ENCODE measurements around the gene ARPC5.
"Not testable (repeated sequence)": the region's sequence is repeated elsewhere in the genome, so short reads cannot be mapped to it uniquely, and the experiment has no call there.

Gene ARPC5

GRCh38 chr1:183635606-183636333 lies at the start of gene ARPC5:
Gene ARPC5 (minus strand): TSS chr1:183635783. CDS start chr1:183635659, 124 bp downstream.
- DNase-seq = peak; percentile 98

- peak; percentile 53 for DNase-seq
Measured at GRCh38 chr1:183685112-183685713, 49.6 kb upstream of the ARPC5 start.

- DNase-seq = not testable (repeated sequence)
Measured at GRCh38 chr1:183679363-183679762, 43.8 kb upstream of the ARPC5 start.

- no peak for DNase-seq
Measured at GRCh38 chr1:183678819-183679218, 43.2 kb upstream of the ARPC5 start.

GRCh38 chr1:183676586-183677189 lies 41.1 kb upstream of the ARPC5 start:
- no peak for DNase-seq

GRCh38 chr1:183675883-183676585 lies 40.5 kb upstream of the ARPC5 start:
- DNase-seq = no peak

- no peak for DNase-seq
Measured at GRCh38 chr1:183675381-183675780, 39.8 kb upstream of the ARPC5 start.

GRCh38 chr1:183674886-183675285 lies 39.3 kb upstream of the ARPC5 start:
- no peak for DNase-seq

GRCh38 chr1:183674339-183674738 lies 38.8 kb upstream of the ARPC5 start:
- DNase-seq = no peak

- DNase-seq = no peak
Measured at GRCh38 chr1:183673605-183674323, 38.2 kb upstream of the ARPC5 start.

GRCh38 chr1:183670169-183670568 lies 34.6 kb upstream of the ARPC5 start:
- DNase-seq = no peak

GRCh38 chr1:183656355-183656754 lies 20.8 kb upstream of the ARPC5 start:
- DNase-seq = no peak

GRCh38 chr1:183655562-183656075 lies 20.0 kb upstream of the ARPC5 start:
- peak; percentile 73 for DNase-seq

- DNase-seq = no peak
Measured at GRCh38 chr1:183654706-183655105, 19.1 kb upstream of the ARPC5 start.

- DNase-seq = no peak
Measured at GRCh38 chr1:183653876-183654451, 18.4 kb upstream of the ARPC5 start.

- DNase-seq = no peak
Measured at GRCh38 chr1:183653462-183653794, 17.8 kb upstream of the ARPC5 start.

GRCh38 chr1:183652547-183653461 lies 17.2 kb upstream of the ARPC5 start, which contains the start of gene APOBEC4:
Gene APOBEC4 (minus strand): TSS chr1:183653316. CDS start chr1:183648781, 4,535 bp downstream.
- DNase-seq = peak; percentile 59

GRCh38 chr1:183652107-183652506 lies 16.5 kb upstream of the ARPC5 start:
- peak; percentile 6 for DNase-seq

GRCh38 chr1:183651612-183652011 lies 16.0 kb upstream of the ARPC5 start:
- no peak for DNase-seq

GRCh38 chr1:183648042-183648441 lies 12.5 kb upstream of the ARPC5 start:
- no peak for DNase-seq

GRCh38 chr1:183646776-183647175 lies 11.2 kb upstream of the ARPC5 start:
- no peak for DNase-seq
